GM23338 (cell line): Measurements from ENCODE around the gene KCNN3. TPM values are rescaled to one million over a fixed set of nuclear protein-coding genes. Genes with fewer than 3 reads are reported as not detected.

Source experiments
- ATAC-seq: fragments of 200-7000 bp; cut with Tn5 transposase; 3 replicates; pipeline ENCODE4 v1.9.1; 2020
- DNase-seq: peaks from one replicate; pipeline ENCODE4 v3.0.0-alpha.2; 2015; ENCODE audit warnings: low spot score
- H2AFZ ChIP-seq: fragments of 200-600 bp; sonication (generic); 2 replicates; pipeline ENCODE4 v1.8.0; 2016; ENCODE audit warnings: antibody characterized with exemption, mild to moderate bottlenecking, moderate library complexity
- H3F3A ChIP-seq: fragments of 200-600 bp; sonication (generic); replicated peaks from 2 replicates; pipeline ENCODE4 v1.8.0; 2017; ENCODE audit warnings: antibody characterized with exemption, mixed run types, low read depth
- H3K27ac ChIP-seq: fragments of 200-600 bp; sonication (generic); 2 replicates; pipeline ENCODE4 v1.6.1; 2016; ENCODE audit warnings: low read depth
- H3K27me3 ChIP-seq: fragments of 200-600 bp; sonication (generic); 2 replicates; pipeline ENCODE4 v1.8.0; 2016; ENCODE audit warnings: mild to moderate bottlenecking, mixed run types, moderate library complexity; ENCODE audit not compliant: insufficient read depth
- H3K36me3 ChIP-seq: fragments of 200-600 bp; sonication (generic); 2 replicates; pipeline ENCODE4 v1.8.0; 2016; ENCODE audit warnings: mild to moderate bottlenecking; ENCODE audit not compliant: insufficient read depth
- H3K4me1 ChIP-seq: fragments of 200-600 bp; sonication (generic); 2 replicates; pipeline ENCODE4 v1.8.0; 2016; ENCODE audit warnings: mild to moderate bottlenecking, moderate library complexity; ENCODE audit not compliant: insufficient read depth
- H3K4me2 ChIP-seq: fragments of 200-600 bp; sonication (generic); 2 replicates; pipeline ENCODE4 v1.7.1; 2017; ENCODE audit warnings: mixed run types
- H3K4me3 ChIP-seq: fragments of 200-600 bp; sonication (generic); 2 replicates; pipeline ENCODE4 v1.6.1; 2016; ENCODE audit warnings: mixed run types
- H3K79me2 ChIP-seq: fragments of 200-600 bp; sonication (generic); replicated peaks from 2 replicates; pipeline ENCODE4 v1.8.0; 2017; ENCODE audit warnings: mild to moderate bottlenecking; ENCODE audit not compliant: insufficient read depth
- H3K9me2 ChIP-seq: fragments of 200-600 bp; sonication (generic); 2 replicates; pipeline ENCODE4 v1.8.0; 2017; ENCODE audit not compliant: insufficient read depth
- H4K20me1 ChIP-seq: fragments of 200-600 bp; sonication (generic); replicated peaks from 2 replicates; pipeline ENCODE4 v1.8.0; 2017; ENCODE audit warnings: mild to moderate bottlenecking; ENCODE audit not compliant: insufficient read depth
- H3K27ac Mint-ChIP-seq: 2 replicates; pipeline ENCODE4 v1.8.0; 2020; ENCODE audit warnings: inconsistent platforms, mild to moderate bottlenecking, moderate library complexity, mixed read lengths
- H3K27me3 Mint-ChIP-seq: 3 replicates; pipeline ENCODE4 v1.8.0; 2022; ENCODE audit warnings: low read depth, mild to moderate bottlenecking, moderate library complexity, mixed read lengths, inconsistent platforms; ENCODE audit not compliant: insufficient read depth, poor library complexity
- H3K36me3 Mint-ChIP-seq: 3 replicates; pipeline ENCODE4 v1.8.0; 2021; ENCODE audit warnings: low read depth, mild to moderate bottlenecking, inconsistent platforms, moderate library complexity, mixed read lengths
- H3K4me1 Mint-ChIP-seq: 3 replicates; pipeline ENCODE4 v1.8.0; 2020; ENCODE audit warnings: mild to moderate bottlenecking, inconsistent platforms, mixed read lengths
- H3K4me3 Mint-ChIP-seq: 3 replicates; pipeline ENCODE4 v1.8.0; 2021; ENCODE audit warnings: moderate library complexity, mild to moderate bottlenecking, inconsistent platforms, mixed read lengths
- H3K9me3 Mint-ChIP-seq: 3 replicates; pipeline ENCODE4 v1.8.0; 2020; ENCODE audit warnings: moderate library complexity, mild to moderate bottlenecking, inconsistent platforms, mixed read lengths
- CREB1 ChIP-seq: fragments of 250-450 bp; sonication (Bioruptor Pico); IDR thresholded peaks from 2 replicates; pipeline ENCODE4 v1.5.0; 2020; ENCODE audit warnings: low read depth, mild to moderate bottlenecking, moderate library complexity
- CTCF ChIP-seq, 2 experiments: fragments of 200-600 bp in 1 of 2; sonication (generic) in 1 of 2; conservative IDR thresholded peaks; 2 replicates each; pipeline versions ENCODE4 v1.5.1 to v1.6.1; 2016 to 2017; ENCODE audit warnings: antibody characterized with exemption in 2 of 2, low read depth in 2 of 2, mild to moderate bottlenecking in 2 of 2, moderate library complexity in 1 of 2
- ETS1 ChIP-seq: IDR thresholded peaks from 2 replicates; pipeline ENCODE4 v1.6.1; 2016; ENCODE audit warnings: antibody characterized with exemption
- EZH2 ChIP-seq: fragments of 200-600 bp; sonication (generic); IDR thresholded peaks from one replicate; pipeline ENCODE4 v1.8.0; 2017; ENCODE audit warnings: antibody characterized with exemption, mild to moderate bottlenecking, low read depth; ENCODE audit not compliant: unreplicated experiment
- EZH2phosphoT487 ChIP-seq: fragments of 200-600 bp; sonication (generic); IDR thresholded peaks from one replicate; pipeline ENCODE4 v1.8.1; 2018; ENCODE audit warnings: antibody characterized with exemption; ENCODE audit not compliant: unreplicated experiment
- JUNB ChIP-seq: IDR thresholded peaks from one replicate; pipeline ENCODE4 v1.6.1; 2016; ENCODE audit warnings: antibody characterized with exemption; ENCODE audit not compliant: unreplicated experiment
- NANOG ChIP-seq: IDR thresholded peaks from 2 replicates; pipeline ENCODE4 v1.6.1; 2016; ENCODE audit warnings: antibody characterized with exemption, borderline replicate concordance
- POLR2AphosphoS5 ChIP-seq: IDR thresholded peaks from 2 replicates; pipeline ENCODE4 v1.6.1; 2016; ENCODE audit warnings: antibody characterized with exemption, low read depth
- REST ChIP-seq: IDR thresholded peaks from one replicate; pipeline ENCODE4 v1.6.1; 2018; ENCODE audit warnings: antibody characterized with exemption; ENCODE audit not compliant: unreplicated experiment
- STAT1 ChIP-seq: IDR thresholded peaks from one replicate; pipeline ENCODE4 v1.6.1; 2016; ENCODE audit warnings: antibody characterized with exemption; ENCODE audit not compliant: unreplicated experiment
- ZNF114 ChIP-seq: fragments of 250-450 bp; sonication (Bioruptor Pico); IDR thresholded peaks from 2 replicates; pipeline ENCODE4 v1.5.0; 2020; ENCODE audit warnings: mild to moderate bottlenecking, moderate library complexity
- ZNF331 ChIP-seq: fragments of 250-450 bp; sonication (Bioruptor Pico); IDR thresholded peaks from 2 replicates; pipeline ENCODE4 v1.5.0; 2020; ENCODE audit warnings: low read depth, mild to moderate bottlenecking, moderate library complexity
- polyA plus RNA-seq: library from polyadenylated mRNA; unstranded; fragments of >200 nt; fragmentation: Nextera tagmentation; extraction: Ambion mirVana; gene quantifications from 2 replicates; pipeline ENCODE4 v1.2.1, GENCODE V29; 2016
- total RNA-seq: library from RNA; depleted of rRNA; stranded (reverse); fragments of >200 nt; shearing (Covaris generic); gene quantifications from 2 replicates; pipeline ENCODE4 v1.2.3, GENCODE V29; 2014

The KCNN3 gene
- total and polyA plus RNA-seq, 2 experiments from 2014 or later, result 1.9 to 3.0 TPM

- TF ChIP-seq ZNF114 (CRISPR knock-in tag) (no peak), CREB1 (no peak), REST (no peak), POLR2AphosphoS5 (no peak), EZH2 (no peak), ZNF331 (CRISPR knock-in tag) (no peak)
Observed at GRCh38 chr1:154808909-154809262, 61.2 kb downstream of the KCNN3 start (continued).

- no peaks in the 10 kb centered on the region for H4K20me1 ChIP-seq
- no peaks in the 10 kb centered on the region for H3K9me2 ChIP-seq
- H3F3A ChIP-seq, result no peaks in the 10 kb centered on the region
- H3K36me3 Mint-ChIP-seq, result no peaks in the 10 kb centered on the region
- H3K4me2 ChIP-seq, result no peak overlapping the region
- peaks cover 9% of the 10 kb centered on the region for H3K27me3 Mint-ChIP-seq
- H3K4me3 Mint-ChIP-seq, result no peak overlapping the region
- H3K9me3 Mint-ChIP-seq, result no peaks in the 10 kb centered on the region
- peaks cover 6% of the 10 kb centered on the region for H3K4me1 ChIP-seq
- no peak overlapping the region for H3K27ac ChIP-seq
- peak; percentile 72 for ATAC-seq
- DNase-seq, result peak; percentile 62
- H3K4me1 Mint-ChIP-seq, result peaks cover 38% of the 10 kb centered on the region
- no peaks in the 10 kb centered on the region for H3K79me2 ChIP-seq
- no peak overlapping the region for H2AFZ ChIP-seq
- H3K27me3 ChIP-seq, result no peaks in the 10 kb centered on the region
- H3K27ac Mint-ChIP-seq, result no peak overlapping the region
- no peak overlapping the region for H3K4me3 ChIP-seq
- no peaks in the 10 kb centered on the region for H3K36me3 ChIP-seq
- TF ChIP-seq REST (no peak), POLR2AphosphoS5 (no peak), NANOG (no peak), JUNB (no peak), ZNF114 (CRISPR knock-in tag) (no peak), EZH2 (no peak), STAT1 (no peak), ETS1 (no peak), CREB1 (no peak), CTCF (conservative IDR thresholded peaks at IDR 0.05; ENCODE audit: low read depth in 2 of 2) (no peak), EZH2phosphoT487 (no peak)
Observed at GRCh38 chr1:154808261-154808908, 61.7 kb downstream of the KCNN3 start.
